ENCODE measurements around the gene YWHAH.

Gene YWHAH

GRCh38 chr22:31906086-31906485, 38.2 kb upstream of the YWHAH start:
- Histone ChIP-seq H3K27ac (ENCODE audit: low read depth, low read length) (no peak overlapping the region), H3K4me3 (ENCODE audit: low read depth in 1 of 2, low read length in 2 of 2) (no peak overlapping the region), H3K4me1 (ENCODE audit: control insufficient read depth in 1 of 2, insufficient read depth in 2 of 2, low read length in 2 of 2) (no peaks in the 10 kb centered on the region), H3K27me3 (ENCODE audit: control insufficient read depth in 1 of 2, insufficient read depth in 2 of 2, low read length in 2 of 2) (no peaks in the 10 kb centered on the region), H3K36me3 (ENCODE audit: control insufficient read depth in 1 of 2, insufficient read depth in 2 of 2, low read length in 2 of 2) (peaks cover 13 to 42% of the 10 kb centered on the region in 2 donors), H3K9me3 (ENCODE audit: control insufficient read depth in 1 of 2, low read length in 2 of 2) (no peaks in the 10 kb centered on the region), H3K9ac (ENCODE audit: low read depth in 1 of 2, low read length in 2 of 2) (no peak overlapping the region)

GRCh38 chr22:31906569-31906968, 37.8 kb upstream of the YWHAH start:
- H3K9me3 ChIP-seq (ENCODE audit: control insufficient read depth in 1 of 2, low read length in 2 of 2): no peaks in the 10 kb centered on the region
- H3K9ac ChIP-seq (ENCODE audit: low read depth in 1 of 2, low read length in 2 of 2): no peak overlapping the region
- no peaks in the 10 kb centered on the region for H3K4me1 ChIP-seq (ENCODE audit: control insufficient read depth in 1 of 2, insufficient read depth in 2 of 2, low read length in 2 of 2)
- no peaks in the 10 kb centered on the region for H3K27me3 ChIP-seq (ENCODE audit: control insufficient read depth in 1 of 2, insufficient read depth in 2 of 2, low read length in 2 of 2)
- H3K36me3 ChIP-seq (ENCODE audit: control insufficient read depth in 1 of 2, insufficient read depth in 2 of 2, low read length in 2 of 2): peaks cover 13 to 37% of the 10 kb centered on the region in 2 donors
- no peak overlapping the region for H3K27ac ChIP-seq (ENCODE audit: low read depth, low read length)
- H3K4me3 ChIP-seq (ENCODE audit: low read depth in 1 of 2, low read length in 2 of 2): no peak overlapping the region

DNA sequence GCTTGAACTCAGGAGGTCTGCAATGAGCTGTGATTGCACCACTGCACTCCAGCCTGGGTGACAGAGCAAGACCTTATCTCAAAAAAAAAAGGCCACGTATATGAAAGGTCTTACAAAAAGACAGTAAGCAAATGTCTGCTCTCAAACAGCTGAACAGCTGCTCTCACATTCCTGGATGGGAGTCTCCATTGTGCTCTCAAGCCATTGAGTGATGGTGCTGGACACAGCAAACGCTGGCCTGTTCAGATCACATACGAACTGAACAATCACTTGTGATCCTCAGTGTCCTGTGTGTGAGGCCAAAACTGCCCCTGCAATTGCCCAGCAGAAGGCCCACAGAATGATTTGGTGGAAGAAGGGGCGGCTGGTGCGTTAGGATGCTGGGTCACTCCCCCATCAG, 34.4 kb upstream of the YWHAH start:
- no peak overlapping the region for H3K9ac ChIP-seq (ENCODE audit: low read depth in 1 of 2, low read length in 2 of 2)
- peaks cover 13 to 25% of the 10 kb centered on the region in 2 donors for H3K36me3 ChIP-seq (ENCODE audit: control insufficient read depth in 1 of 2, insufficient read depth in 2 of 2, low read length in 2 of 2)
- peaks cover 10 to 11% of the 10 kb centered on the region in 2 donors for H3K4me1 ChIP-seq (ENCODE audit: control insufficient read depth in 1 of 2, insufficient read depth in 2 of 2, low read length in 2 of 2)
- no peak overlapping the region for H3K27ac ChIP-seq (ENCODE audit: low read depth, low read length)
- H3K27me3 ChIP-seq (ENCODE audit: control insufficient read depth in 1 of 2, insufficient read depth in 2 of 2, low read length in 2 of 2): no peaks in the 10 kb centered on the region
- H3K4me3 ChIP-seq (ENCODE audit: low read depth in 1 of 2, low read length in 2 of 2): no peak overlapping the region
- no peaks in the 10 kb centered on the region for H3K9me3 ChIP-seq (ENCODE audit: control insufficient read depth in 1 of 2, low read length in 2 of 2)

DNA sequence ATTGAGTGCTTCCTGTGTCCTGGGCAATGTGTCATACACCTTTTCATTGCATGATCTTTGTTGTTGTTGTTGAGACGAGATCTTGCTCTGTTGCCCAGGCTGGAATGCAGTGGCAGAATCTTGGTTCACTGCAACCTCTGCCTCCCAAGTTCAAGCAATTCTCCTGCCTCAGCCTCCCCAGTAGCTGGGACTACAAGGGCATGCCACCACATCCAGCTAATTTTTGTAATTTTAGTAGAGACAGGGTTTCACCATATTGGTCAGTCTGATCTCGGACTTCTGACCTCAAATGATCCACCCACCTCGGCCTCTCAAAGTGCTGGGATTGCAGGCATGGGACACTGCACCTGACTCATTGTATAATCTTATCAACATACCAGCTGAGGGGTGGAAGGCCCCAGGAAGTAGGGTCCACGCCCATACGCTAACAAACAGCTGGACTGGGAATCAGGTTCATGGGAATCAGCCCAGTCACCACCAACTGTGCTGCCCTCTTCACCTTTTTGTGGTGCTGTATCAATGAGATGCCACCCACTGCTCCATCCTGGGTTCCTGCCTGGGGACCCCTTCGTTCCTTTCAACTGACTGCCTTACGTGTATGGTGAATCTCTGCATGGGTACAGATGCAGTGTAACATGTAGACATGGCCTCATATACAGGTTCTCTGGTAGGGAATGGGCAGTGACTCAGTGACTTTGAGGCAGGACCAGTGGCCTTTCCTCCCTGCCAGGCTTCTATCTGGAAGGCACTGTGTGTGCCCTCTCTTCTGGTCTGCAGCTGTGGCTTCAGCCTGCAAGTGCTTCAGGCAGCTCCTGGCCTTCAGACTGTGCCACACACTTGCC, 32.5 kb upstream of the YWHAH start:
- no peak overlapping the region for H3K27ac ChIP-seq (ENCODE audit: low read depth, low read length)

GRCh38 chr22:31912407-31912743, 32.0 kb upstream of the YWHAH start:
- H3K36me3 ChIP-seq (ENCODE audit: control insufficient read depth in 1 of 2, insufficient read depth in 2 of 2, low read length in 2 of 2): peaks cover 3 to 7% of the 10 kb centered on the region in 2 donors
- no peak overlapping the region for H3K9ac ChIP-seq (ENCODE audit: low read depth in 1 of 2, low read length in 2 of 2)
- no peak overlapping the region for H3K4me3 ChIP-seq (ENCODE audit: low read depth in 1 of 2, low read length in 2 of 2)
- no peak overlapping the region for H3K27ac ChIP-seq (ENCODE audit: low read depth, low read length)
- peaks cover 17 to 20% of the 10 kb centered on the region in 2 donors for H3K4me1 ChIP-seq (ENCODE audit: control insufficient read depth in 1 of 2, insufficient read depth in 2 of 2, low read length in 2 of 2)
- no peaks in the 10 kb centered on the region for H3K27me3 ChIP-seq (ENCODE audit: control insufficient read depth in 1 of 2, insufficient read depth in 2 of 2, low read length in 2 of 2)
- no peaks in the 10 kb centered on the region for H3K9me3 ChIP-seq (ENCODE audit: control insufficient read depth in 1 of 2, low read length in 2 of 2)

More for the DNA sequence above, 32.5 kb upstream of the YWHAH start:
- Histone ChIP-seq H3K4me3 (ENCODE audit: low read depth in 1 of 2, low read length in 2 of 2) (no peak overlapping the region), H3K36me3 (ENCODE audit: control insufficient read depth in 1 of 2, insufficient read depth in 2 of 2, low read length in 2 of 2) (peaks cover 5 to 10% of the 10 kb centered on the region in 2 donors), H3K9ac (ENCODE audit: low read depth in 1 of 2, low read length in 2 of 2) (no peak overlapping the region), H3K27me3 (ENCODE audit: control insufficient read depth in 1 of 2, insufficient read depth in 2 of 2, low read length in 2 of 2) (no peaks in the 10 kb centered on the region), H3K4me1 (ENCODE audit: control insufficient read depth in 1 of 2, insufficient read depth in 2 of 2, low read length in 2 of 2) (peaks cover 17 to 19% of the 10 kb centered on the region in 2 donors), H3K9me3 (ENCODE audit: control insufficient read depth in 1 of 2, low read length in 2 of 2) (no peaks in the 10 kb centered on the region)

DNA sequence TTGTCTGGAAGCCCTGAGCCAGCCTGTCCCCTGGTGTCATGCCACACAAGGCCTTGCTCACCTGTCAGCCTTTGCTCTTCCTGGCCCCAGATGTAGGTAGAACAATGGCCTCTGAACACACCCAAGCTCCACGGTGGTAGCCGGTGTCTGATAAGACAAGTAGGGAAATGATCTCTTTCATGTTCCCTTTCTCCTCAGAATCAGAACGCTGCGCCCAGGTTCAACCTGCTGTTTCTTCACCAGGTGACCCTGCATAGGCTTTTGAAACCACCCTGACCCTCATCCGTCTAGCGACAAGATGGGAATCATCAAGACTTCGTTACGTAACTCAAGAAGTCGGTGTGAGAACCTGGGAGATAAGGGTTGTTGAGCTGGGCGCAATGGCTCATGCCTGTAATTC, 28.7 kb upstream of the YWHAH start:
- Histone ChIP-seq H3K27me3 (ENCODE audit: control insufficient read depth in 1 of 2, insufficient read depth in 2 of 2, low read length in 2 of 2) (no peaks in the 10 kb centered on the region), H3K9me3 (ENCODE audit: control insufficient read depth in 1 of 2, low read length in 2 of 2) (no peaks in the 10 kb centered on the region), H3K36me3 (ENCODE audit: control insufficient read depth in 1 of 2, insufficient read depth in 2 of 2, low read length in 2 of 2) (no peaks in the 10 kb centered on the region), H3K4me1 (ENCODE audit: control insufficient read depth in 1 of 2, insufficient read depth in 2 of 2, low read length in 2 of 2) (peaks cover 21 to 24% of the 10 kb centered on the region in 2 donors), H3K4me3 (ENCODE audit: low read depth in 1 of 2, low read length in 2 of 2) (no peak overlapping the region), H3K9ac (ENCODE audit: low read depth in 1 of 2, low read length in 2 of 2) (no peak overlapping the region), H3K27ac (ENCODE audit: low read depth, low read length) (no peak overlapping the region)

DNA sequence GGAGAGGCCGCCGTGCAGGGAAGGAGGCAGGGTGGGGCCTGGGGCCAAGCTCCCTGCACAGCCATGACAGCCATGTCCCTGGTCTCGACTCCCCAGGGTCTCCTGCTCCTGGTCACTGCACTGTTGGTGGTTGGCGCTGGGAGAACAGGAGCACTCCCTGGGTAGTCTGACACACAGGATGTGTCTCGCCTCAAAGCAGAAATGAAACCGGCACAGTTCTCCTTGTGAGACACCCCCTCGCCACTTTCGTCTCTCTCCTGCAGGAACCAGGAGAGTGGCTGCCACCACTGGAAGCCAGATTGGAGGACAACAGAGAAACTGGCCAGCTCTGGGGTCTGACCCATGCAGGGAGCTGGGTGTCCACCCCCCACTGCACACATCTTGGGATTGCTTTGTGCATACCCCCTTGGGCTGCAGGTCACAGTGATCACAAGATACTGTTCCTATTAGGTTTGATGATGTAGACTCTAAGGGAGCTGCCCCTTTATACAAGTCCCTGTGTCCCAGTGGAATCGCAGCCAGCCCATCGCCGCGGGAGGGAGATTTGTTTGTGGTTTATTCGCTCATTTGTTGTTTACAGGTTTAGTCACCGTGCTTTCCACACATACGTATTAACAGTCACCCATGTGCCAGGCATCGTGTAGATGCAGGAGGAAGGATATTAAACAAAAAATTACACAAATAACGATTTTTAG, 27.0 kb upstream of the YWHAH start:
- no peak overlapping the region for H3K4me3 ChIP-seq (ENCODE audit: low read depth in 1 of 2, low read length in 2 of 2)
- H3K4me1 ChIP-seq (ENCODE audit: control insufficient read depth in 1 of 2, insufficient read depth in 2 of 2, low read length in 2 of 2): peaks cover 14 to 16% of the 10 kb centered on the region in 2 donors
- no peak overlapping the region for H3K9ac ChIP-seq (ENCODE audit: low read depth in 1 of 2, low read length in 2 of 2)
- no peak overlapping the region for H3K27ac ChIP-seq (ENCODE audit: low read depth, low read length)
- no peaks in the 10 kb centered on the region for H3K27me3 ChIP-seq (ENCODE audit: control insufficient read depth in 1 of 2, insufficient read depth in 2 of 2, low read length in 2 of 2)
- H3K36me3 ChIP-seq (ENCODE audit: control insufficient read depth in 1 of 2, insufficient read depth in 2 of 2, low read length in 2 of 2): no peaks in the 10 kb centered on the region
- H3K9me3 ChIP-seq (ENCODE audit: control insufficient read depth in 1 of 2, low read length in 2 of 2): no peaks in the 10 kb centered on the region

DNA sequence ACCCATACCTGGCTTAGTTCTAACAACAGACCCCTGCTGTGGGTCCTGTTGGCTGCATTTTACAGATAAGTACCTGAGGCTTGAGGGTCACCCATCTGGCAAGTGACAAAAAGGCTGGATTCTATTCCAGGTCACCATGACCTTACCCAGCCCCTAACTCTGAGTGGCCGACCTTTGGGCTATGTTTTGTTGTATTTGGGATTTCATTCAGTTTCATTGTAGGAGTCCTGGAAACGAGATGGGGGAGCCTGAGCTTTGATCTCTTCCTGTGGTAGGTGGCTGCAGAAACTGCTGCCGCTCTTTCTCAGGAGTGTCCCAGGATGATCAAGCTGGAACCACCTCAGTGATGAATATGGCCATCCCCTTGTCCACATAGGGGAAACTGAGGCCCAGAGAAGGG, 24.6 kb upstream of the YWHAH start:
- Histone ChIP-seq H3K4me3 (ENCODE audit: low read depth in 1 of 2, low read length in 2 of 2) (no peak overlapping the region), H3K27ac (ENCODE audit: low read depth, low read length) (no peak overlapping the region), H3K36me3 (ENCODE audit: control insufficient read depth in 1 of 2, insufficient read depth in 2 of 2, low read length in 2 of 2) (no peaks in the 10 kb centered on the region), H3K27me3 (ENCODE audit: control insufficient read depth in 1 of 2, insufficient read depth in 2 of 2, low read length in 2 of 2) (no peaks in the 10 kb centered on the region), H3K9me3 (ENCODE audit: control insufficient read depth in 1 of 2, low read length in 2 of 2) (no peaks in the 10 kb centered on the region), H3K9ac (ENCODE audit: low read depth in 1 of 2, low read length in 2 of 2) (no peak overlapping the region), H3K4me1 (ENCODE audit: control insufficient read depth in 1 of 2, insufficient read depth in 2 of 2, low read length in 2 of 2) (peaks cover 11 to 13% of the 10 kb centered on the region in 2 donors)

DNA sequence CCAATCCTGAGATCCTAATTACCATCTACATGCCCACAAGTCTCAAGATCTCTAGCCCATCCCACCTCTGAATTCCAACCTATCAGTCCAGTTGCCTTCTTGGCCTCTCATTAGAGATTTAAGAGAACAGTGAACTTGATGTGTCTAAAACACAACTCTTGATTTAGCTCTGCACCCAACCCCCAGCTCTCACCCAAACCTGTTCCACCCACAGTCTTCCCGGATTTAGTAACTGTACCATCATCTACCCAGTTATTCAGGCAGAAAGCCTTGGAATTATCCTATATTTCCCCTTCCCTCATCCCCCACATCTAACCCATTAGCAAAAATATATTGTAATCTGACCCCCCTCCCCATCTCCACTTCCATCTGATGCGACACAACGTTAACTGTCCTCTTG, 24.0 kb upstream of the YWHAH start:
- no peak overlapping the region for H3K4me3 ChIP-seq (ENCODE audit: low read depth in 1 of 2, low read length in 2 of 2)
- H3K9me3 ChIP-seq (ENCODE audit: control insufficient read depth in 1 of 2, low read length in 2 of 2): no peaks in the 10 kb centered on the region
- no peak overlapping the region for H3K27ac ChIP-seq (ENCODE audit: low read depth, low read length)
- peaks cover 10% of the 10 kb centered on the region in 2 donors for H3K4me1 ChIP-seq (ENCODE audit: control insufficient read depth in 1 of 2, insufficient read depth in 2 of 2, low read length in 2 of 2)
- no peaks in the 10 kb centered on the region for H3K36me3 ChIP-seq (ENCODE audit: control insufficient read depth in 1 of 2, insufficient read depth in 2 of 2, low read length in 2 of 2)
- H3K9ac ChIP-seq (ENCODE audit: low read depth in 1 of 2, low read length in 2 of 2): no peak overlapping the region
- no peaks in the 10 kb centered on the region for H3K27me3 ChIP-seq (ENCODE audit: control insufficient read depth in 1 of 2, insufficient read depth in 2 of 2, low read length in 2 of 2)

GRCh38 chr22:31921106-31921505, 23.2 kb upstream of the YWHAH start:
- H3K4me1 ChIP-seq (ENCODE audit: control insufficient read depth in 1 of 2, insufficient read depth in 2 of 2, low read length in 2 of 2): peaks cover 4 to 5% of the 10 kb centered on the region in 2 donors
- H3K27ac ChIP-seq (ENCODE audit: low read depth, low read length): no peak overlapping the region
- H3K9me3 ChIP-seq (ENCODE audit: control insufficient read depth in 1 of 2, low read length in 2 of 2): no peaks in the 10 kb centered on the region
- no peak overlapping the region for H3K9ac ChIP-seq (ENCODE audit: low read depth in 1 of 2, low read length in 2 of 2)
- no peak overlapping the region for H3K4me3 ChIP-seq (ENCODE audit: low read depth in 1 of 2, low read length in 2 of 2)
- no peaks in the 10 kb centered on the region for H3K36me3 ChIP-seq (ENCODE audit: control insufficient read depth in 1 of 2, insufficient read depth in 2 of 2, low read length in 2 of 2)
- no peaks in the 10 kb centered on the region for H3K27me3 ChIP-seq (ENCODE audit: control insufficient read depth in 1 of 2, insufficient read depth in 2 of 2, low read length in 2 of 2)

Data from duodenal mucosa (tissue), 2 donors.